ENCODE results near the gene AUTS2.

DNA sequence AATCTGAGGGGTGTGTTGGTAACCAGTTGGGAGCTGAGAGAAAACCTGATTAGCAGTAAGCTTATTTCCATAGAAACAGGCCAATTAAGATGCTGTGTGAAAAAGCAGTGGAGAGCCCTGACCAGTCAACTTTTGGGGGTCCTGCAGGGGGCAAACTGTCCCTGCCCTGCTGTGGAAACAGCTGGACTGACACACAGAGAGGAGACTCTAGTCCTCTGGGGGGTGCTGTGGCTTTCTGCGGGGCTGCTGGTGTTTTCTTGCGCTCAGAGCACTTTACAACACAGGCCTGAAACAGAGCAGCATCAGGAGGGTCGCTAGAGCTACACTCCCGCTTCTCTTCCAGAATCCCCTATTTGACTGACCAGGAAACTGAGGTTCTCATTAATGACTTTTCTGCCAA, 986.8 kb downstream of the AUTS2 start:
- TF ChIP-seq POLR2AphosphoS5 (IDR thresholded peaks at IDR 0.05; ENCODE audit: low read depth) (no peak), CTCF (IDR thresholded peaks at IDR 0.05; ENCODE audit: insufficient read depth, low read length) (no peak), GABPA (IDR thresholded peaks at IDR 0.05; ENCODE audit: low read depth) (no peak), SPI1 (IDR thresholded peaks at IDR 0.05; ENCODE audit: borderline replicate concordance, low read depth) (no peak)

Data from HL-60 (cell line).